Suprapubic skin (tissue), 3 donors: Measurements from ENCODE around the gene GNA12.

Source experiments
- POLR2A ChIP-seq, 2 donors: fragments of 450-650 bp; IDR thresholded peaks; one replicate each; pipeline ENCODE4 v1.6.1; 2017; ENCODE audit warnings: antibody characterized with exemption in 2 of 2, mild to moderate bottlenecking in 2 of 2, moderate library complexity in 2 of 2
- TF ChIP-seq, protein P1 (sequence below), 2 donors: fragments of 200-600 bp in 1 of 2; fragments of 450-650 bp in 1 of 2; sonication (generic) in 1 of 2; IDR thresholded peaks; one replicate each; pipeline ENCODE4 v1.5.1; 2016 to 2019; ENCODE audit warnings: antibody characterized with exemption in 2 of 2, mild to moderate bottlenecking in 1 of 2, moderate library complexity in 1 of 2

DNA sequence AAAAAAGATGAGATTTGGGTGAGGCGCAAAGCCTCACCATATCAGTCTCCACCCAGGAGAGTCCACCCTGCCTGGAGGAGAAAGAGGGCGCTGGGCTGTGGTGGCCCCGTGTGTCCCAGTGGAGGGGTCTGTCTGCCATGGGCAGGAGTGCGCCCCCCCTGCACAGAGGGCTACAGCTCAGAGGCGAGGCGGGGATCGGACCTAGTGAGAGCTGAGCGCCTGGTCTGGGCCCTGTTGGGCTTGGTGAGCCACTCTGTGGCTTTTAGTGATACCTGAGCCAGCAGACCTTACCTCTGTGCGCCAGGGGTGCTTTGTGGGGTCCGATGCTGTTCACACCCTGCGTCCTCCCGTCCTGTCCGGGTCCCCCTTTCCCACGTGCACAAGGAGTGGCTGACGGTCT is 25.9 kb upstream of the GNA12 start:
- TF ChIP-seq, protein P1, sequence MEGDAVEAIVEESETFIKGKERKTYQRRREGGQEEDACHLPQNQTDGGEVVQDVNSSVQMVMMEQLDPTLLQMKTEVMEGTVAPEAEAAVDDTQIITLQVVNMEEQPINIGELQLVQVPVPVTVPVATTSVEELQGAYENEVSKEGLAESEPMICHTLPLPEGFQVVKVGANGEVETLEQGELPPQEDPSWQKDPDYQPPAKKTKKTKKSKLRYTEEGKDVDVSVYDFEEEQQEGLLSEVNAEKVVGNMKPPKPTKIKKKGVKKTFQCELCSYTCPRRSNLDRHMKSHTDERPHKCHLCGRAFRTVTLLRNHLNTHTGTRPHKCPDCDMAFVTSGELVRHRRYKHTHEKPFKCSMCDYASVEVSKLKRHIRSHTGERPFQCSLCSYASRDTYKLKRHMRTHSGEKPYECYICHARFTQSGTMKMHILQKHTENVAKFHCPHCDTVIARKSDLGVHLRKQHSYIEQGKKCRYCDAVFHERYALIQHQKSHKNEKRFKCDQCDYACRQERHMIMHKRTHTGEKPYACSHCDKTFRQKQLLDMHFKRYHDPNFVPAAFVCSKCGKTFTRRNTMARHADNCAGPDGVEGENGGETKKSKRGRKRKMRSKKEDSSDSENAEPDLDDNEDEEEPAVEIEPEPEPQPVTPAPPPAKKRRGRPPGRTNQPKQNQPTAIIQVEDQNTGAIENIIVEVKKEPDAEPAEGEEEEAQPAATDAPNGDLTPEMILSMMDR (IDR thresholded peaks at IDR 0.05): no peak
- no peak for TF ChIP-seq POLR2A (IDR thresholded peaks at IDR 0.05)
